Smooth muscle cell (in vitro differentiated cells): ENCODE results near the gene GABRA5. TPM values are rescaled to one million over a fixed set of nuclear protein-coding genes. Genes with fewer than 3 reads are reported as not detected.

Source experiments
- DNase-seq: peaks from one replicate; lab custom pipeline; 2025; ENCODE audit not compliant: unreplicated experiment; lab: John Stamatoyannopoulos, UW
- H2AFZ ChIP-seq: fragments of 200-600 bp; sonication (generic); 2 replicates; pipeline ENCODE4 v1.6.0; 2016; ENCODE audit warnings: antibody characterized with exemption, low read depth, mild to moderate bottlenecking
- H3F3A ChIP-seq: fragments of 200-600 bp; sonication (generic); 2 replicates; pipeline ENCODE4 v1.6.0; 2017; ENCODE audit warnings: antibody characterized with exemption, low read depth
- H3K27ac ChIP-seq: fragments of 200-600 bp; sonication (generic); 2 replicates; pipeline ENCODE4 v1.5.1; 2016; ENCODE audit warnings: low read depth, mild to moderate bottlenecking
- H3K27me3 ChIP-seq: fragments of 200-600 bp; sonication (generic); 2 replicates; pipeline ENCODE4 v1.6.1; 2016; ENCODE audit warnings: low read depth, mild to moderate bottlenecking
- H3K36me3 ChIP-seq: fragments of 200-600 bp; sonication (generic); 2 replicates; pipeline ENCODE4 v1.5.1; 2016; ENCODE audit warnings: low read depth
- H3K4me1 ChIP-seq: fragments of 200-600 bp; sonication (generic); 2 replicates; pipeline ENCODE4 v1.5.1; 2016; ENCODE audit warnings: low read depth
- H3K4me2 ChIP-seq: fragments of 200-600 bp; sonication (generic); 2 replicates; pipeline ENCODE4 v1.6.0; 2016; ENCODE audit warnings: mild to moderate bottlenecking
- H3K4me3 ChIP-seq: fragments of 200-600 bp; sonication (generic); 2 replicates; pipeline ENCODE4 v1.5.1; 2016; ENCODE audit warnings: mild to moderate bottlenecking
- H3K79me2 ChIP-seq: fragments of 200-600 bp; sonication (generic); 2 replicates; pipeline ENCODE4 v1.6.0; 2016; ENCODE audit warnings: low read depth, mild to moderate bottlenecking
- H3K9ac ChIP-seq: fragments of 200-600 bp; sonication (generic); 2 replicates; pipeline ENCODE4 v1.6.0; 2016; ENCODE audit warnings: low read depth
- H3K9me3 ChIP-seq: fragments of 200-600 bp; sonication (generic); replicated peaks from 2 replicates; pipeline ENCODE4 v1.5.1; 2016; ENCODE audit warnings: low read depth
- H4K20me1 ChIP-seq: fragments of 200-600 bp; sonication (generic); 2 replicates; pipeline ENCODE4 v1.6.0; 2016; ENCODE audit warnings: low read depth
- WGBS: methylation state at CpG from one replicate; pipeline ENCODE4 v1.1.7; 2016; ENCODE audit warnings: low lambda C conversion rate; 5-methylcytosine and 5-hydroxymethylcytosine counted together
- polyA plus RNA-seq: library from polyadenylated mRNA; unstranded; fragments of >200 nt; fragmentation: Nextera tagmentation; extraction: Ambion mirVana; gene quantifications from 2 replicates; pipeline ENCODE4 v1.2.1, GENCODE V29; 2016
- total RNA-seq: library from RNA; depleted of rRNA; stranded (reverse); fragments of >200 nt; gene quantifications from 2 replicates; pipeline ENCODE4 v1.2.3, GENCODE V29; 2014
- TF ChIP-seq, protein P1 (sequence below): fragments of 200-600 bp; sonication (generic); IDR thresholded peaks from 2 replicates; pipeline ENCODE4 v1.5.1; 2017; ENCODE audit warnings: borderline replicate concordance, mild to moderate bottlenecking, antibody characterized with exemption; ENCODE audit not compliant: insufficient read depth, poor library complexity, severe bottlenecking

GABRA5 gene
- total and polyA plus RNA-seq, 2 experiments from 2014 or later: 0.27 TPM; not detected in 1

DNA sequence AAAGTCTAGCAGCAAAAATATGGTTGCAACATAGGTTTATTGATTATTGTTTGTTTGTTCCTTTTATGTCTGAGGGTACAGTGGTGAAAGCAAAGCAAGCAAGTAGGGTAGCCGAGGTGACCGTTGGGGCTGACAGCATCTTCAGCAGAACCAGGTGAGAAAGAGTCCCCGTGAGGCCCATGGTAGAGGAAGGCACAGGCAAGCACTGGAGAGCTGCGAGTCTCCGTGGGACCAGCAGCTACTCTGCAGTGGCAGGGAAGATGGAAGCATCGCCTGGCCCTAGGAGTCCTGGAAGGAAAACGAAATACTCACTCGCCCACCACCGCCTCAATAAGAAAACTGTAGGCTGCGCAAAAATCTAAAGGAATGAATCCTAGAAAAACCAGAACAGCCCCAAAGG lies 25.3 kb upstream of the GABRA5 start:
- WGBS: 86% methylated on average over 8 of the region's 10 CpGs
- TF ChIP-seq, protein P1, sequence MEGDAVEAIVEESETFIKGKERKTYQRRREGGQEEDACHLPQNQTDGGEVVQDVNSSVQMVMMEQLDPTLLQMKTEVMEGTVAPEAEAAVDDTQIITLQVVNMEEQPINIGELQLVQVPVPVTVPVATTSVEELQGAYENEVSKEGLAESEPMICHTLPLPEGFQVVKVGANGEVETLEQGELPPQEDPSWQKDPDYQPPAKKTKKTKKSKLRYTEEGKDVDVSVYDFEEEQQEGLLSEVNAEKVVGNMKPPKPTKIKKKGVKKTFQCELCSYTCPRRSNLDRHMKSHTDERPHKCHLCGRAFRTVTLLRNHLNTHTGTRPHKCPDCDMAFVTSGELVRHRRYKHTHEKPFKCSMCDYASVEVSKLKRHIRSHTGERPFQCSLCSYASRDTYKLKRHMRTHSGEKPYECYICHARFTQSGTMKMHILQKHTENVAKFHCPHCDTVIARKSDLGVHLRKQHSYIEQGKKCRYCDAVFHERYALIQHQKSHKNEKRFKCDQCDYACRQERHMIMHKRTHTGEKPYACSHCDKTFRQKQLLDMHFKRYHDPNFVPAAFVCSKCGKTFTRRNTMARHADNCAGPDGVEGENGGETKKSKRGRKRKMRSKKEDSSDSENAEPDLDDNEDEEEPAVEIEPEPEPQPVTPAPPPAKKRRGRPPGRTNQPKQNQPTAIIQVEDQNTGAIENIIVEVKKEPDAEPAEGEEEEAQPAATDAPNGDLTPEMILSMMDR: no peak

DNA sequence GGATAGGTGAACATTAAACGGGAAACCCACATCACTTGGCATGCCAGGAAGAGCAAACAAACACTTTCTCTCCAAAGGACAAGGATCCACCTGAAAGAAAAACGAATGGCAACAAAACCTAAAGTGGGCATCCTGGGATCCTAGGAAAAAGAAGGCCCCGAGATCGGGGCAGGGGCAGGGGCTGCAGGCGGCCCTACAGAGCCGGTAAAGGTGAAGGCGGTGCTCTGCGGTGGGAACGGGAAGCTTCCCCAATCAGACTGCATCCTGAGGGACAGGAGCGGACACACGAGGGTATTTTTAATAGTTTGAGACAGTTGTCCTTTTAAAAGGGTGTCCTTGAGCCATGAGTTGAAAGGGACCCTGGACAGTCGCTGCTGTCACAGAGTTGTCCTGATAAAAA lies 24.9 kb upstream of the GABRA5 start:
- Histone ChIP-seq H3K36me3 (no peaks in the 10 kb centered on the region), H3K9ac (no peak overlapping the region), H3K27me3 (no peaks in the 10 kb centered on the region), H3K4me3 (no peak overlapping the region), H3K79me2 (no peaks in the 10 kb centered on the region), H3K9me3 (no peaks in the 10 kb centered on the region), H2AFZ (no peak overlapping the region), H3K4me1 (no peaks in the 10 kb centered on the region), H4K20me1 (no peaks in the 10 kb centered on the region), H3K4me2 (no peak overlapping the region), H3K27ac (no peak overlapping the region), H3F3A (no peaks in the 10 kb centered on the region)
- WGBS: 69% methylated on average over 12 of the region's 12 CpGs
- TF ChIP-seq, protein P1: no peak
- no peak for DNase-seq

More for the DNA sequence above, 25.3 kb upstream of the GABRA5 start:
- no peaks in the 10 kb centered on the region for H3K27me3 ChIP-seq
- no peaks in the 10 kb centered on the region for H3K4me1 ChIP-seq
- no peak overlapping the region for H3K4me2 ChIP-seq
- no peaks in the 10 kb centered on the region for H4K20me1 ChIP-seq
- H3K36me3 ChIP-seq: no peaks in the 10 kb centered on the region
- no peak for DNase-seq
- H2AFZ ChIP-seq: no peak overlapping the region
- no peaks in the 10 kb centered on the region for H3K79me2 ChIP-seq
- H3K27ac ChIP-seq: no peak overlapping the region
- H3K9me3 ChIP-seq: no peaks in the 10 kb centered on the region
- no peak overlapping the region for H3K4me3 ChIP-seq
- H3K9ac ChIP-seq: no peak overlapping the region
- no peaks in the 10 kb centered on the region for H3F3A ChIP-seq

DNA sequence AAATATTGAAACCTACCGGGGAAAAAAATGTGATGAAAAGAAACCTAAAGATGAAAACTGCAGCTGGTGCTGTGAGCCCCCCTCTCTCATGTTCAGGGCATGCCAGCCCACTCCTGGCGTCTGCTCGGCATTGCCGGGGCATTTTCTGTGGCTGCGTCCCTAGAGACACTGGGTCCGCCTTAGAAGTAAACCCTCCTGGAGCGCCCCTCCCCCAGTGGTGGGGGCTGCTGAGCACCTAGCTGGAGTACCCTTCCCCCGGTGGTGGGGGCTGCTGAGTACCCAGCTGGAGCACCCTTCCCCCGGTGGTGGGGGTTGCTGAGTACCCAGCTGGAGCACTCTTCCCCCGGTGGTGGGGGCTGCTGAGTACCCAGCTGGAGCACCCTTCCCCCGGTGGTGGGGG lies 24.5 kb upstream of the GABRA5 start:
- Histone ChIP-seq H3K9me3 (no peaks in the 10 kb centered on the region), H3K36me3 (no peaks in the 10 kb centered on the region), H3K4me1 (no peaks in the 10 kb centered on the region), H3K27ac (no peak overlapping the region), H3K4me2 (no peak overlapping the region), H3K79me2 (no peaks in the 10 kb centered on the region), H3K27me3 (no peaks in the 10 kb centered on the region), H3K4me3 (no peak overlapping the region), H3K9ac (no peak overlapping the region), H4K20me1 (no peaks in the 10 kb centered on the region), H2AFZ (no peak overlapping the region), H3F3A (no peaks in the 10 kb centered on the region)
- TF ChIP-seq, protein P1: no peak
- no peak for DNase-seq
- 79% methylated on average over 11 of the region's 11 CpGs for WGBS

DNA sequence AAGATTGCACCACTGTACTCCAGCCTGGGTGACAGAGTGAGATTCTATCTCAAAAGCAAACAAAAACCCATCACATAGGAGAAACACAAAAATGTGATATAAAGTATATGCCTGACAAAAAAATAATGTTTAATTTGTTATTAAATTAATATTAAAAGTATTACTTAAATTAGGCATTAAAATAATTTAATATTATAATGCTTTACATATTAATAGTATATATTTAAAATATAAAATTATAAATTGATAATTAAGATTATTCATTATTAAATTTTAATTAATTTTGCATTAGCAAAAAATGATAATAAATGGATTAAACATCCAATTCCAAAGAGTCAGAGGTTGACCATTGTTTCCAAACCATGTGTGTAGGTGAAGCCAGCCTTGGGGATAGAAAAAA lies 22.0 kb upstream of the GABRA5 start:
- Histone ChIP-seq H3K9ac (no peak overlapping the region), H3K4me2 (no peak overlapping the region), H3K27me3 (no peaks in the 10 kb centered on the region), H3K27ac (no peak overlapping the region), H3K79me2 (no peaks in the 10 kb centered on the region), H2AFZ (no peak overlapping the region), H3K4me1 (no peaks in the 10 kb centered on the region), H3K36me3 (no peaks in the 10 kb centered on the region), H3F3A (no peaks in the 10 kb centered on the region), H3K4me3 (no peak overlapping the region), H3K9me3 (no peaks in the 10 kb centered on the region), H4K20me1 (no peaks in the 10 kb centered on the region)
- TF ChIP-seq, protein P1: no peak
- no peak for DNase-seq
